Measurements from ENCODE around the gene LHCGR. TPM values are rescaled to one million over a fixed set of nuclear protein-coding genes. Genes with fewer than 3 reads are reported as not detected.
"Not testable (repeated sequence)": the region's sequence is repeated elsewhere in the genome, so short reads cannot be mapped to it uniquely, and the experiment has no call there.

Gene LHCGR
- polyA plus RNA-seq, 4 donors = 0.22 to 0.74 (median 0.31) TPM

GRCh38 chr2:48749291-48750127 is 6.0 kb downstream of the LHCGR start:
- no peak for DNase-seq (ENCODE audit: low read depth in 4 of 4, low spot score in 2 of 4)

GRCh38 chr2:48747319-48747718 is 8.2 kb downstream of the LHCGR start:
- DNase-seq (ENCODE audit: low read depth in 4 of 4, low spot score in 2 of 4) = no peak

GRCh38 chr2:48739236-48739635 is 16.3 kb downstream of the LHCGR start:
- not testable (repeated sequence) for DNase-seq (ENCODE audit: low read depth in 4 of 4, low spot score in 2 of 4)

- no peak for DNase-seq (ENCODE audit: low read depth in 4 of 4, low spot score in 2 of 4)
Observed at GRCh38 chr2:48738806-48739205, 16.7 kb downstream of the LHCGR start.

GRCh38 chr2:48736251-48736650 is 19.3 kb downstream of the LHCGR start:
- no peak for DNase-seq (ENCODE audit: low read depth in 4 of 4, low spot score in 2 of 4)

- DNase-seq (ENCODE audit: low read depth in 4 of 4, low spot score in 2 of 4) = no peak
Observed at GRCh38 chr2:48734576-48735303, 20.8 kb downstream of the LHCGR start.

- peak; percentile 52 to 71 (median 65) for DNase-seq (ENCODE audit: low read depth in 4 of 4, low spot score in 2 of 4)
Observed at GRCh38 chr2:48733067-48733503, 22.4 kb downstream of the LHCGR start.

GRCh38 chr2:48728840-48729239 is 26.7 kb downstream of the LHCGR start:
- DNase-seq (ENCODE audit: low read depth in 4 of 4, low spot score in 2 of 4) = no peak

- no peak for DNase-seq (ENCODE audit: low read depth in 4 of 4, low spot score in 2 of 4)
Observed at GRCh38 chr2:48728295-48728694, 27.2 kb downstream of the LHCGR start.

GRCh38 chr2:48727560-48727959 is 28.0 kb downstream of the LHCGR start:
- no peak for DNase-seq (ENCODE audit: low read depth in 4 of 4, low spot score in 2 of 4)

GRCh38 chr2:48725696-48726494 is 29.6 kb downstream of the LHCGR start:
- DNase-seq (ENCODE audit: low read depth in 4 of 4, low spot score in 2 of 4) = no peak

GRCh38 chr2:48724278-48724677 is 31.2 kb downstream of the LHCGR start:
- DNase-seq (ENCODE audit: low read depth in 4 of 4, low spot score in 2 of 4) = no peak

GRCh38 chr2:48723129-48723528 is 32.4 kb downstream of the LHCGR start:
- peak in 1 of 4 donors; percentile 19 for DNase-seq (ENCODE audit: low read depth in 4 of 4, low spot score in 2 of 4)

- DNase-seq (ENCODE audit: low read depth in 4 of 4, low spot score in 2 of 4) = no peak
Observed at GRCh38 chr2:48722391-48722790, 33.1 kb downstream of the LHCGR start.

GRCh38 chr2:48721158-48721557 is 34.4 kb downstream of the LHCGR start:
- no peak for DNase-seq (ENCODE audit: low read depth in 4 of 4, low spot score in 2 of 4)

GRCh38 chr2:48719480-48720177 is 35.9 kb downstream of the LHCGR start:
- DNase-seq (ENCODE audit: low read depth in 4 of 4, low spot score in 2 of 4) = no peak

- no peak for DNase-seq (ENCODE audit: low read depth in 4 of 4, low spot score in 2 of 4)
Observed at GRCh38 chr2:48717846-48718245, 37.7 kb downstream of the LHCGR start.

- no peak for DNase-seq (ENCODE audit: low read depth in 4 of 4, low spot score in 2 of 4)
Observed at GRCh38 chr2:48715956-48716355, 39.6 kb downstream of the LHCGR start.

- DNase-seq (ENCODE audit: low read depth in 4 of 4, low spot score in 2 of 4) = no peak
Observed at GRCh38 chr2:48715042-48715899, 40.3 kb downstream of the LHCGR start.
